ENCODE measurements around the gene CYP4F3.
"Not testable (repeated sequence)": the region's sequence is repeated elsewhere in the genome, so short reads cannot be mapped to it uniquely, and the experiment has no call there.

The CYP4F3 gene

GRCh38 chr19:15634105-15634504, 6.6 kb upstream of the CYP4F3 start:
- FAIRE-seq (no peak), DNase-seq (ENCODE audit: insufficient read length) (no peak)
- no peak for TF ChIP-seq POLR2A (IDR thresholded peaks at IDR 0.05; ENCODE audit: low read depth, low read length)
- TF ChIP-seq TAF1 (IDR thresholded peaks at IDR 0.05; ENCODE audit: borderline replicate concordance, low read depth, low read length) = no peak
- TF ChIP-seq POLR2AphosphoS5 (IDR thresholded peaks at IDR 0.05; ENCODE audit: low read depth, low read length) = no peak

DNA sequence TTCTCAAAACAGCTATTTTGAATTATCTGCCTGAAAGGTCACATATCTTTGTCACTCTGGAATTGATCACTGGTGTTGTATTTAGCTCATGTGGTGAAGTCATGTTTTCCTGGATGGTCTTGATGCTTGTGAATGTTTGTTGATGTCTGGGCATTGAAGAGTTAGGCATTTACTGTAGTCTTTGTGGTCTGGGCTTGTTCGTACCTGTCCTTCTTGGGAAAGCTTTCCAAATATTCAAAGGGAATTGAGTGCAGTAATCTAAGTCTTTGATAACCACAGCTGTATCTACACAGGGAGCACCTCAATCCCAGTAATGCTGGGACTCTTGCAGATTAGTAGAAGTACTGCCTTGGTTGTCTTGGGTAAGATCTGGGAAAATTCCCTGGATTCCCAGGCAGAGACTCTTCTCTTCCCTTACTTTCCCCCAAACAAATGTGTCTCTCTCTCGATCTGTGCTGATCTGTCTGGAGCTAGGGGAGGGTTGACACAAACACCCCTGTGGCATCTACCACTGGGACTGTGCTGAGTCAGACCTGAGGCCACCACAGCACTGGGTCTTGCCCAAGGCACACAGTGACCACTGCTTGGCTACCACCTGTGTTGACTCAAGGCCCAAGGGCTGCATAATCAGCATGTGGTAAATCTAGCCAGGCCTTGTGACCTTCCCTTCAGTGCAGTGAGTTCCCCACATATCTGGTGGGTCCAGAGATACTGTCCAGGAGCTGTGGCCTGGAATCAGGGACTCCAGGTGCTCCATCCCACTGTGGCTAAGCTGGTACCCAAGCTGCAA, 5.5 kb upstream of the CYP4F3 start:
- TF ChIP-seq POLR2A (IDR thresholded peaks at IDR 0.05; ENCODE audit: low read depth, low read length) (no peak), TAF1 (IDR thresholded peaks at IDR 0.05; ENCODE audit: borderline replicate concordance, low read depth, low read length) (no peak), POLR2AphosphoS5 (IDR thresholded peaks at IDR 0.05; ENCODE audit: low read depth, low read length) (no peak)
- DNase-seq (ENCODE audit: insufficient read length) (no peak), FAIRE-seq (no peak)

DNA sequence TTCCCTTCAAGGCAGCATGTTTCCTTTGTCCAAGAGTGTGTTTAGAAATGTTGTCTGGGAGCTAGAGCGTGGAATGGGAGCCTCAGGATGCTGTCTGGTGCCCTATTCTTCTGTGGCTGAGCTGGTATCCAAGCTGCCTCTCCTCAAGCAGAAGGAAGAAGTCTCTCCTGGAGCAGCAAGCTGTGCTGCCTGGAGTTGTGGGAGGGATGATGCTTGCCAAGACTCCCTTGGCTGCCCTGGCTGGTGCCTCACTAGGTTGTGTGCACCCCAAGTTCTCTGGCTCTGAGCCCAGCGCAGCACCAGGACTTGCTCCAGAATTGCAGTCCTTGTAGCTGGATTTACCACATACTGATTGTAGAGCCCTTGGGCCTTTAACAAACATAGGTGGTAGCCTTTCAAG, 4.7 kb upstream of the CYP4F3 start:
- no peak for DNase-seq (ENCODE audit: insufficient read length)
- no peak for FAIRE-seq
- TF ChIP-seq POLR2AphosphoS5 (IDR thresholded peaks at IDR 0.05; ENCODE audit: low read depth, low read length) (no peak), POLR2A (IDR thresholded peaks at IDR 0.05; ENCODE audit: low read depth, low read length) (no peak), TAF1 (IDR thresholded peaks at IDR 0.05; ENCODE audit: borderline replicate concordance, low read depth, low read length) (no peak)

- no peak for FAIRE-seq
- no peak for DNase-seq (ENCODE audit: insufficient read length)
- no peak for TF ChIP-seq TAF1 (IDR thresholded peaks at IDR 0.05; ENCODE audit: borderline replicate concordance, low read depth, low read length)
- TF ChIP-seq POLR2A (IDR thresholded peaks at IDR 0.05; ENCODE audit: low read depth, low read length) = no peak
- no peak for TF ChIP-seq POLR2AphosphoS5 (IDR thresholded peaks at IDR 0.05; ENCODE audit: low read depth, low read length)
Measured at GRCh38 chr19:15639596-15639995, 1.1 kb upstream of the CYP4F3 start.

DNA sequence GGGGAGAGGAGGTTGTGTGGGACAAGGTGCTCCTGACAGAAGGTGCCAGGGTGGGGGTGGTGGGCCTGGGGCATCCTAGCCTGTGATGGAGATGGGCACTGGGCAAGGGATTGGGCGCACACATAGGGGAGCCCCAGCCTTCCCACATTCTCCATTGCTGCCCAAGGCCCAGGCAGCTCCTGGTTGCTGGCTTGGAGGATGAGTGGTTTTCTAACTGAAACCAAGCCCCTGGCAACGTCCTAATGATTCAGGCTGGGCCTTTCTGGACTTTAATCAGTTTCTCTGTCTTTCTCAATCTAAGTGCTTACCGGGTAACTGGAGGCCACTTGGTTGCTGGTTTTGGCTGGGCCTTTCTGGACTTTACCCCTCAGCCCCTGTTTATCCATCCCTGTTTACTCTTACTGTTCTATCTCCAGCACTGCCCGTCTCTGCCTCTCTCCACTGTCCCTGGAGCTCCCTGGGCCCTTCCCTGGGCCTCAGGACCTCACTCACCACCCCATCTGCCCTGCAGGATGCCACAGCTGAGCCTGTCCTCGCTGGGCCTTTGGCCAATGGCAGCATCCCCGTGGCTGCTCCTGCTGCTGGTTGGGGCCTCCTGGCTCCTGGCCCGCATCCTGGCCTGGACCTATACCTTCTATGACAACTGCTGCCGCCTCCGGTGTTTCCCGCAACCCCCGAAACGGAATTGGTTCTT, 354 bp downstream of the CYP4F3 start:
- FAIRE-seq (no peak), DNase-seq (ENCODE audit: insufficient read length) (no peak)
- TF ChIP-seq TAF1 (IDR thresholded peaks at IDR 0.05; ENCODE audit: borderline replicate concordance, low read depth, low read length) (no peak), POLR2A (IDR thresholded peaks at IDR 0.05; ENCODE audit: low read depth, low read length) (no peak), POLR2AphosphoS5 (IDR thresholded peaks at IDR 0.05; ENCODE audit: low read depth, low read length) (no peak)

- DNase-seq (ENCODE audit: insufficient read length) = no peak
- FAIRE-seq = no peak
Measured at GRCh38 chr19:15641901-15642491, 1.3 kb downstream of the CYP4F3 start.

DNA sequence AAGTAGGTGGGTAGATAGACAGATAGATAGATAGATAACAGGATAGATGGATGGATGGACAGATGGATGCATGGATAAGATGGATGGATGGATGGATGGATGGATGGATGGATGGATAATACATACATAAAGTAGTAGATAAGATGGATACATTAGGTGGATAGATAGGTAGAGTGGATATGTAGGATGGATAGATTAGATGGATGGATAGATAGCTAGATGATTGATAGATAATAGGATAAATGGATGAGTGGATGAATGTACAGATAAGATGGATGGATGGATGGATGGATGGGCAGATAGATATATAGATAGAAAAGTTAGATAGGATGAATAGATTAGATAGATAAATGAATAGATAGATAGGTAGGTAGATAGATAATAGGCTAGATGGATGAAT, 2.1 kb downstream of the CYP4F3 start:
- FAIRE-seq (no peak), DNase-seq (ENCODE audit: insufficient read length) (no peak)
- TF ChIP-seq POLR2A (IDR thresholded peaks at IDR 0.05; ENCODE audit: low read depth, low read length) (no peak), TAF1 (IDR thresholded peaks at IDR 0.05; ENCODE audit: borderline replicate concordance, low read depth, low read length) (no peak), POLR2AphosphoS5 (IDR thresholded peaks at IDR 0.05; ENCODE audit: low read depth, low read length) (no peak)

More at GRCh38 chr19:15641901-15642491, 1.3 kb downstream of the CYP4F3 start:
- TF ChIP-seq POLR2A (IDR thresholded peaks at IDR 0.05; ENCODE audit: low read depth, low read length) = no peak

DNA sequence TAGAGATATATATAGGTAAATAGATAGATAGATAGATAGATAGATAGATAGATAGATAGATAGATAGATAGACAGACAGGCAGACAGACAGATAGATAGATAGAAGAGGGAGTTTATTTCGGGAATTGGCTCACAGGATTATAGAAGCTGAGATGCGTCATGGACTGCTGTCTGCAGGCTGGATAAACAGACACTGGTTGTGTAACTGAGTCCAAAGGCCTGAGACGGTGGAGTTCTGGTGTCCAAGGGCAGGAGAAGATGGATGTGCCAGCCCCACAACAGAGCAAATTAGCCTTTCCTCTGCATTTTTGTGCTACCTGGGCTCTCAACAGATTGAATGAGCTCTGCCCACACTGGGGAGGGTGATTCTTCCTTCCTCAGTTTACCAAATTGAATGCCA, 2.7 kb downstream of the CYP4F3 start:
- FAIRE-seq (no peak), DNase-seq (ENCODE audit: insufficient read length) (no peak)
- no peak for TF ChIP-seq TAF1 (IDR thresholded peaks at IDR 0.05; ENCODE audit: borderline replicate concordance, low read depth, low read length)
- no peak for TF ChIP-seq POLR2AphosphoS5 (IDR thresholded peaks at IDR 0.05; ENCODE audit: low read depth, low read length)
- TF ChIP-seq POLR2A (IDR thresholded peaks at IDR 0.05; ENCODE audit: low read depth, low read length) = no peak

DNA sequence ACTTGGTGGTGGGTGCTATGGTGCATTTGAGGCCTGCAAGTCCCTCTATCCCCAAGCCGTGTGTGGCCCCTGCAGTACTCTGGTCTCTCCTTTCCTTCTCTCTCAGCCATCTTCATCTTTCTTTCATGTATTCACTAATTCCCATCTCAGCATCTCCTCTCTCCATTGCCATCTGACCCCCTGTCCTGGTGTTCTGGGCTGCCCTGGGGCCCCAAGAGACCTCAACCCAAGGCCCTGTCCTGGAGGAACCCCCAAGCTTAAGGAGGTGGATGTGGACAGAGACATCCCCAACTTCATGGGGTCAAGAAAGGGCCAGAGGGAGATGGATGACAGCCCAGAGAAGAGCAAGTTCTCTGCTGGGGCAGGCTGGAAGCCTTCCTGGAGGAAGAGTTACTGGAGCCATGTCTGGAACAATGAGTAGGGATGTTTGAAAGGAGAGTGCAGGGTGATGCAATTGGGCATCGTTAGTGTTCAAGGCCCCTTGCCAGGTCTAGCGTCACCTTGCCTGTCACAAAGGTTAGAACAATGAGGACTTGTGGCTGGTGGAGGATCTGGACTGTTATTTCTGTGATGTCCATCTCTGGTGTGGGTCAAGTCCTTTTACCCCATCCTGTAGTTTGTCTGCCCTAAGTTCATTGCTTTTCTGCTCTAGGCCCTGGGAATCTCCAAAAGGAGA, 3.5 kb downstream of the CYP4F3 start:
- TF ChIP-seq POLR2A (IDR thresholded peaks at IDR 0.05; ENCODE audit: low read depth, low read length) (no peak), POLR2AphosphoS5 (IDR thresholded peaks at IDR 0.05; ENCODE audit: low read depth, low read length) (no peak), TAF1 (IDR thresholded peaks at IDR 0.05; ENCODE audit: borderline replicate concordance, low read depth, low read length) (no peak)
- FAIRE-seq (no peak), DNase-seq (ENCODE audit: insufficient read length) (no peak)

DNA sequence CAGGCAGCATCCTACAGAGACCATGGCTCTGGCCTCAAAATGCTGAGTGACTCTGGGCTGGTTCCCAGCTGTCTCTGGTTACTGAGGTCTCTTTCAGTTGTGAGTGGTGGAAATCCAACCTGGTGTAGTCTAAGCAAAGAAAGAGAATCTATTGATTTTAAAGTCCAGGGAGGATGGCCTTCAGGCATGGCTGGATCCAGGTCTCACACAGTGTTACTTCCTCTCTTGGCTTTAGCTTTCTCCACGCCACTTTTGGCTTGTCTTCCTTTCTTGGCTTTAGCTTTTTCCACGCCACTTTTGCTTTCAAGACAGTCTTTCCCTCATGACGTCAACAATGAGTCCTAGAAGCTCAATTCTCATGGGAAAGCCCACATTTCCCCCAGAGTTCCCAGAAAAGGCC, 4.1 kb downstream of the CYP4F3 start:
- TF ChIP-seq POLR2AphosphoS5 (IDR thresholded peaks at IDR 0.05; ENCODE audit: low read depth, low read length) = no peak
- no peak for TF ChIP-seq POLR2A (IDR thresholded peaks at IDR 0.05; ENCODE audit: low read depth, low read length)
- TF ChIP-seq TAF1 (IDR thresholded peaks at IDR 0.05; ENCODE audit: borderline replicate concordance, low read depth, low read length) = no peak
- no peak for FAIRE-seq
- no peak for DNase-seq (ENCODE audit: insufficient read length)

GRCh38 chr19:15649526-15649925, 8.8 kb downstream of the CYP4F3 start:
- TF ChIP-seq POLR2AphosphoS5 (IDR thresholded peaks at IDR 0.05; ENCODE audit: low read depth, low read length) (no peak), TAF1 (IDR thresholded peaks at IDR 0.05; ENCODE audit: borderline replicate concordance, low read depth, low read length) (no peak), POLR2A (IDR thresholded peaks at IDR 0.05; ENCODE audit: low read depth, low read length) (no peak)
- DNase-seq (ENCODE audit: insufficient read length) (no peak), FAIRE-seq (no peak)

- FAIRE-seq; DNase-seq (ENCODE audit: insufficient read length): not testable (repeated sequence)
Measured at GRCh38 chr19:15650123-15650522, 9.4 kb downstream of the CYP4F3 start.

All from GM12892 (cell line).